NCI-H2196 treated with DMSO at 0.1 percent for 48 hours (cell line): ENCODE results near the gene ADGRG2.
"Not testable (repeated sequence)": the region's sequence is repeated elsewhere in the genome, so short reads cannot be mapped to it uniquely, and the experiment has no call there.

ENCODE experiments used
- DNase-seq: peaks from one replicate; lab custom pipeline; 2025; ENCODE audit not compliant: unreplicated experiment; lab: John Stamatoyannopoulos, UW

Gene ADGRG2

GRCh38 chrX:19089555-19090040, 32.7 kb downstream of the ADGRG2 start:
- DNase-seq: no peak

GRCh38 chrX:19086102-19086772, 36.0 kb downstream of the ADGRG2 start:
- no peak for DNase-seq

GRCh38 chrX:19085666-19086065, 36.6 kb downstream of the ADGRG2 start:
- DNase-seq: no peak

- DNase-seq: no peak
Measured at GRCh38 chrX:19075754-19076153, 46.5 kb downstream of the ADGRG2 start.

GRCh38 chrX:19072372-19072771, 49.9 kb downstream of the ADGRG2 start:
- no peak for DNase-seq

- DNase-seq: no peak
Measured at GRCh38 chrX:19070555-19070994, 51.7 kb downstream of the ADGRG2 start.

GRCh38 chrX:19066987-19067386, 55.3 kb downstream of the ADGRG2 start:
- not testable (repeated sequence) for DNase-seq

- no peak for DNase-seq
Measured at GRCh38 chrX:19065535-19065934, 56.7 kb downstream of the ADGRG2 start.

GRCh38 chrX:19064175-19064574, 58.1 kb downstream of the ADGRG2 start:
- no peak for DNase-seq

GRCh38 chrX:19063030-19063429, 59.2 kb downstream of the ADGRG2 start:
- DNase-seq: no peak

GRCh38 chrX:19059067-19059466, 63.2 kb downstream of the ADGRG2 start:
- DNase-seq: no peak

- DNase-seq: no peak
Measured at GRCh38 chrX:19057856-19058255, 64.4 kb downstream of the ADGRG2 start.

GRCh38 chrX:19049110-19049509, 73.2 kb downstream of the ADGRG2 start:
- no peak for DNase-seq

GRCh38 chrX:19046343-19047215, 75.7 kb downstream of the ADGRG2 start:
- no peak for DNase-seq

- DNase-seq: no peak
Measured at GRCh38 chrX:19040373-19040772, 81.9 kb downstream of the ADGRG2 start.

- DNase-seq: no peak
Measured at GRCh38 chrX:19034025-19034424, 88.2 kb downstream of the ADGRG2 start.

- DNase-seq: no peak
Measured at GRCh38 chrX:19030805-19031204, 91.5 kb downstream of the ADGRG2 start.

GRCh38 chrX:19028560-19028959, 93.7 kb downstream of the ADGRG2 start:
- no peak for DNase-seq

- DNase-seq: no peak
Measured at GRCh38 chrX:19024366-19024765, 97.9 kb downstream of the ADGRG2 start.

GRCh38 chrX:19019996-19020395, 102.3 kb downstream of the ADGRG2 start:
- no peak for DNase-seq

- DNase-seq: no peak
Measured at GRCh38 chrX:19017271-19017670, 105.0 kb downstream of the ADGRG2 start.

GRCh38 chrX:19016614-19017013, 105.7 kb downstream of the ADGRG2 start:
- DNase-seq: not testable (repeated sequence)
